Right atrium auricular region (tissue), 2 donors: ENCODE measurements around the gene CELSR2. TPM values are rescaled to one million over a fixed set of nuclear protein-coding genes. Genes with fewer than 3 reads are reported as not detected.

Source experiments
- DNase-seq: peaks from one replicate; pipeline ENCODE4 v3.0.0-alpha.2; 2019; ENCODE audit warnings: low spot score
- H3K27ac ChIP-seq, 2 donors: fragments of 200-600 bp; sonication (generic); 1 replicate in 1 of 2; 2 replicates in 1 of 2; pipeline ENCODE4 v1.5.1; 2016 to 2019
- H3K27me3 ChIP-seq, 2 donors: fragments of 200-600 bp; sonication (generic); one replicate each; pipeline versions ENCODE4 v1.5.1 to v1.6.0; 2017 to 2019
- H3K36me3 ChIP-seq: fragments of 200-600 bp; sonication (generic); one replicate; pipeline ENCODE4 v1.5.1; 2016
- H3K4me1 ChIP-seq, 2 donors: fragments of 200-600 bp; sonication (generic); one replicate each; pipeline versions ENCODE4 v1.5.1 to v1.6.0; 2017 to 2019
- H3K4me3 ChIP-seq, 2 donors: fragments of 200-600 bp; sonication (generic); 1 replicate in 1 of 2; 2 replicates in 1 of 2; pipeline ENCODE4 v1.5.1; 2017 to 2019; ENCODE audit warnings: mild to moderate bottlenecking in 1 of 2, moderate library complexity in 1 of 2
- H3K9me3 ChIP-seq, 2 donors: fragments of 200-600 bp; sonication (generic); one replicate each; pipeline ENCODE4 v1.5.1; 2019
- CTCF ChIP-seq, 2 donors: fragments of 200-600 bp; sonication (generic); IDR thresholded peaks; one replicate each; pipeline ENCODE4 v1.5.1; 2019; ENCODE audit warnings: antibody characterized with exemption in 2 of 2
- total RNA-seq, 2 donors: library from RNA; depleted of rRNA; stranded (reverse); fragments of >200 nt; gene quantifications; one replicate each; pipeline ENCODE4 v1.1.0, GENCODE V29; 2016

Gene CELSR2
- total RNA-seq, 2 donors from 2014 or later = 20.2 to 23.7 TPM

GRCh38 chr1:109250454-109251276 lies 1.3 kb downstream of the CELSR2 start:
- Histone ChIP-seq H3K27me3 (no peaks in the 10 kb centered on the region), H3K36me3 (no peaks in the 10 kb centered on the region), H3K27ac (no peak overlapping the region), H3K4me1 (peaks cover 0 to 44% of the 10 kb centered on the region in 2 donors), H3K4me3 (peak overlapping the region; percentile 66 to 70), H3K9me3 (no peaks in the 10 kb centered on the region)
- no peak for TF ChIP-seq CTCF (IDR thresholded peaks at IDR 0.05)
- no peak for DNase-seq

GRCh38 chr1:109251277-109252166 lies 2.2 kb downstream of the CELSR2 start:
- Histone ChIP-seq H3K27me3 (no peaks in the 10 kb centered on the region), H3K9me3 (no peaks in the 10 kb centered on the region), H3K27ac (no peak overlapping the region), H3K4me3 (no peak overlapping the region), H3K36me3 (no peaks in the 10 kb centered on the region), H3K4me1 (peaks cover 0 to 51% of the 10 kb centered on the region in 2 donors)
- DNase-seq = no peak
- no peak for TF ChIP-seq CTCF (IDR thresholded peaks at IDR 0.05)

GRCh38 chr1:109252167-109252892 lies 3.0 kb downstream of the CELSR2 start:
- Histone ChIP-seq H3K4me3 (no peak overlapping the region), H3K27me3 (no peaks in the 10 kb centered on the region), H3K4me1 (peaks cover 0 to 51% of the 10 kb centered on the region in 2 donors), H3K9me3 (no peaks in the 10 kb centered on the region), H3K36me3 (no peaks in the 10 kb centered on the region), H3K27ac (no peak overlapping the region)
- no peak for DNase-seq
- no peak for TF ChIP-seq CTCF (IDR thresholded peaks at IDR 0.05)

GRCh38 chr1:109252893-109253802 lies 3.8 kb downstream of the CELSR2 start:
- Histone ChIP-seq H3K27ac (peak overlapping the region; percentile 88 to 94), H3K27me3 (no peaks in the 10 kb centered on the region), H3K9me3 (no peaks in the 10 kb centered on the region), H3K36me3 (no peaks in the 10 kb centered on the region), H3K4me3 (no peak overlapping the region), H3K4me1 (peaks cover 0 to 51% of the 10 kb centered on the region in 2 donors)
- TF ChIP-seq CTCF (IDR thresholded peaks at IDR 0.05) = no peak
- DNase-seq = no peak
